ENCODE measurements around the gene TCF25. TPM values are rescaled to one million over a fixed set of nuclear protein-coding genes. Genes with fewer than 3 reads are reported as not detected.
"Not testable (repeated sequence)": the region's sequence is repeated elsewhere in the genome, so short reads cannot be mapped to it uniquely, and the experiment has no call there.

TCF25 gene
- total RNA-seq, 2 experiments from 2014 or later = 167 to 192 TPM

DNA sequence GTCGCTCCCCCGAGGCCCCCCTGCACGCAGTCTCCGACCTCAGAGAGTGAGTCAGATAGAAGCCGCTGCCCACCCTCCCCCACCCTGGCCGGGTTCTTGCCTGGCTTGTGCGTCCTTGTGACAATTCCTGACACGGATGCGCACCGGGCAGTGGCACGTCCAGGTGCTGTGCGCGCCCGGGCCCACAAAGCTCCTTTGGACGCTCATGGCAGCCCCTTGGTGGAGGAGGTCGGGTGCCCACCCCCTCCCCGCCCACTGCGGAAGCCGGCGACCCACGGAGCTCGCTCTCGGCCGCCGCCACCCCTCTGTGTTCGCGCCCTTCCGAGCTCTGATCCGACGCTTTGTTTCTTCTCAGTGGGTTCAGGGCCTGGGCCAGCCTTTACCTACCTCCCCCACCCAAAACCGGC is 49.1 kb downstream of the TCF25 start:
- Mint-ChIP-seq H3K27ac (peak overlapping the region; percentile 70), H3K4me1 (peaks cover 57% of the 10 kb centered on the region), H3K4me3 (peak overlapping the region; percentile 75), H3K9me3 (no peaks in the 10 kb centered on the region), H3K36me3 (ENCODE audit: low read depth) (no peaks in the 10 kb centered on the region), H3K27me3 (peaks cover 41% of the 10 kb centered on the region)
- POLR2A ChIA-PET = interaction anchor here (0.7 to 2.2 kb wide), 9 partner anchors 10 to 199 kb away, joined by 3 to 8 read pairs (median 3); partner anchors contain the start of gene TCF25
- CTCF ChIA-PET = interaction anchor here (1.0 to 2.2 kb wide), 2 partner anchors 12 to 62 kb away, joined by 3 to 11 read pairs; no protein-coding TSS in a partner anchor
- peak; percentile 61 for DNase-seq

DNA sequence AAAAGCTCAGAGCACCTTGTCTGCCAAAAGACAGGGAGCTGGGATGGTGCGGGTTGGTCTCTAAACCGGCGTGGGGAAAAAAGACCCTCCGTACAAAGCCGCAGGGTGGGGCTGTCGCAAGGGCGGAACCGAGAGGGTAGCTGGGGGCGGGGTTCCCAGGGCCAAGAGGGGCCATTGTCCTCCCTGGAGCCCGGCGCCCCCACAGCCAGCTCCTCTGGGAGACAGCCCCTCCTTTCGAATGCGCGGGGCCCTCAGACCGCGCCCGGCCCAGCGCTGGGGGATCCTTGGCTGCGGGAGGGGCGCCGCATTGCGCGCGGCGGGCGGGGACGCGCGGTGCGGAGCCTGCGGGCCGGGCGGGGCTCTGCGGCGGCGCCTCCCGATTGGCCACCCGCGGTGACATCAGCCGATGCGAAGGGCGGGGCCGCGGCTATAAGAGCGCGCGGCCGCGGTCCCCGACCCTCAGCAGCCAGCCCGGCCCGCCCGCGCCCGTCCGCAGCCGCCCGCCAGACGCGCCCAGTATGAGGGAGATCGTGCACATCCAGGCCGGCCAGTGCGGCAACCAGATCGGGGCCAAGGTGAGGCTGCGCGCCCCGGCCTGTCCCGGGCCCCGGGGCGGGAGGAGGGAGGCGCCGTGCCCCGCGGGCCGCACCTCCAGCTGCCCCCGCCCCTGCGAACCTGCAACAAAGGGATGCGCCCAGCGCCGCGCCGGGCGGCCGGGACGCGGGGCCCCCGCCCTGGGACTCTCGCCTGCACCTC is 49.7 kb downstream of the TCF25 start, which contains the start of gene TUBB3:
TSS of gene TUBB3 (plus strand) at position 459 of the 756 bp plus-strand sequence. CDS start at position 519, 60 bp downstream.
- no peaks in the 10 kb centered on the region for H3K36me3 Mint-ChIP-seq (ENCODE audit: low read depth)
- H3K4me1 Mint-ChIP-seq = peaks cover 52% of the 10 kb centered on the region
- no peaks in the 10 kb centered on the region for H3K9me3 Mint-ChIP-seq
- ChIA-PET POLR2A (interaction anchor here (0.7 to 2.7 kb wide), 7 partner anchors 10 to 50 kb away, joined by 3 to 14 read pairs (median 3); partner anchors contain the start of gene TCF25), CTCF (interaction anchor here (1.0 to 2.2 kb wide), 3 partner anchors 13 to 63 kb away, joined by 3 to 11 read pairs (median 3); partner anchors contain the start of gene TCF25)
- peak within 1 kb of the TSS; percentile 70 for H3K27ac Mint-ChIP-seq
- DNase-seq = peak; percentile 75
- peaks cover 43% of the 10 kb centered on the region for H3K27me3 Mint-ChIP-seq
- peak within 1 kb of the TSS; percentile 75 for H3K4me3 Mint-ChIP-seq

DNA sequence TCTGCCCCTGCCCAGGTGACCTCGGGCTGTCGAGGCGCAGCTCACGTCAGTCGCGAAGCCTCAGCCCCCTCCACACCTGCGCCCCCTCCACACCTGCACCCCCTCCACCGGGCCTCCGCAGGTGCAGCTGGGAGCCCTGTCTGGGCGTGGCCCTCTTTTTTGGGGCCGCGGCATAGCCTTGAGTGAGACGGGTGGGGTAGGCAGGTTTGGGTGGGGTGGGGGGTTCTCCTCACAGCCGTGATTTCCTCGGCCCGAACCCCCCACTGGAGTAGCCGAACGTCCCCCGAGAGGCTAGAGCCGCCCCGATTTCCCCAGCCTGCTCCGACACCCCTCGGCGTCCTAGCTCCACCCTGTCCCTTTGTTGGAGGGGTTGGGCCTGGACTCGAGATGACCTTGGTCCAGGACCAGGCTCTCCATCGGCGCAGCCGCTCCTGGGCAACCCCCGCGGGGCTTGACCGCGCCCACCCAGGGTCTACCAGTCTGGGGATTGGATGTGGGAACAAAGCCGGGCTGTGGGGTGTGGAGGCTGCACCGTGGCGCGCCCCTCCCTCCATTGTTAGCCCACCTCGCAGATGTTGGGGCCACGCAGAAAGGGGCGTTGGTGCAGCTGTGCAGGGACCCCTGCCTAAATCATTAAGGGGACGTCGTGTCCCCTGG is 50.4 kb downstream of the TCF25 start:
- H3K9me3 Mint-ChIP-seq = no peaks in the 10 kb centered on the region
- peaks cover 41% of the 10 kb centered on the region for H3K27me3 Mint-ChIP-seq
- no peak for DNase-seq
- peaks cover 46% of the 10 kb centered on the region for H3K4me1 Mint-ChIP-seq
- H3K36me3 Mint-ChIP-seq (ENCODE audit: low read depth) = no peaks in the 10 kb centered on the region
- ChIA-PET CTCF (interaction anchor here (1.0 kb wide), 1 partner anchor 51 kb away, joined by 3 read pairs; the partner anchor contains the start of gene TCF25), POLR2A (interaction anchor here (2.7 kb wide), 1 partner anchor 48 kb away, joined by 14 read pairs; no protein-coding TSS in a partner anchor)
- H3K27ac Mint-ChIP-seq = no peak overlapping the region
- H3K4me3 Mint-ChIP-seq = no peak overlapping the region

DNA sequence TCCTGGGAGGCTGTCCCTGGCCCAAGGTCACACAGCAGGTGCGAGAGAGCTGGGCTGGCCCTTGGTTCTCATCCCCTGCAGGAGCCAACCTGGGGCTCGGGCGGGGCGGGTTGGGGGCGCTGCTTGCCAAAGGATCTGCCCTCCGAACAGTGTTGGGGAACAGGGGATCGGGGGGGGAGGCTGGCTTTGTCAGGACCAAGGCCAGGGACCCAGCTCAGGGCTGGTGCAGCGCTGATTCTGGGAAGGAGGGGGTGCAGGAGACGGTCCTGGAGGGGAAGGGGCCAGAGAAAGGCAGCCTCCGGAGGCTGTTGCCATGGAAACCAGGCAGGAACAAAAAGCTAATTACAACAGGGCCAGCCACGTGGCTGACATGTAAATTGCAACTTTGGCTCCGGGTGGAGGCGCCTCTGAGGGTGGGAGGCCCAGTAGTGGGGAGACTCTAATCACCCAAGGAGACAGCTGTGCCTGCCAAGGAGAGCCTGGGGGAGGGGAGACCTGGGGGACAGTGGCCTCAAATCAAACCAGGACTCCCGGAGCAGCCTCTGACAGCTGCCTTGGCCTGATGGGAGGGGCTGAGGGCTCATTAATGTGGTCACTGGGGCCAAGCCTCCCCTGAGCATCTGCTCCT is 51.0 kb downstream of the TCF25 start:
- H3K4me3 Mint-ChIP-seq = peak overlapping the region; percentile 27
- H3K4me1 Mint-ChIP-seq = peaks cover 39% of the 10 kb centered on the region
- H3K27ac Mint-ChIP-seq = no peak overlapping the region
- H3K27me3 Mint-ChIP-seq = peaks cover 36% of the 10 kb centered on the region
- peak; percentile 45 for DNase-seq
- ChIA-PET CTCF (no interaction called here), POLR2A (interaction anchor here (1.0 to 2.7 kb wide), 2 partner anchors 48 to 51 kb away, joined by 3 to 14 read pairs; partner anchors contain the start of gene TCF25)
- no peaks in the 10 kb centered on the region for H3K9me3 Mint-ChIP-seq
- no peaks in the 10 kb centered on the region for H3K36me3 Mint-ChIP-seq (ENCODE audit: low read depth)

DNA sequence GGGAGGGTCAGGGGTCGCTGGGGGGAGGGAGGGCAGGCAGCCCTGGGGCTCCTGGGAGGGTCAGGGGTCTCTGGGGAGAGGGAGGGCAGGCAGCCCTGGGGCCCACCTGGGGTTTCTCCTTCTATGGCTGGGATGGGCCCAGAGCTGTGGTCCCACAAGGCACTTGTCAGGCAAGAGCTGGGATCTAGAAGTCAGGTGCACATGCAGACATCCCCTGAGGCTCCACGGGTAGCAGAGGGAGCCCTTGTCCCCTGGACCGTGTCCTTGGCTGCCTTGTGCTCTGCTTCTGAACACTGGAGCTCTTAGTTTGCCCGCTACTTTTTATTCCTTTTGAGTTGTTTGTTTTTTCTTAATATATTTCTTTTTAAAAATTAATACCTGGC is 51.5 kb downstream of the TCF25 start:
- Mint-ChIP-seq H3K27ac (no peak overlapping the region), H3K36me3 (ENCODE audit: low read depth) (no peaks in the 10 kb centered on the region), H3K9me3 (no peaks in the 10 kb centered on the region), H3K4me1 (peaks cover 34% of the 10 kb centered on the region), H3K27me3 (peaks cover 31% of the 10 kb centered on the region), H3K4me3 (no peak overlapping the region)
- ChIA-PET POLR2A (interaction anchor here (0.6 to 2.7 kb wide), 3 partner anchors 47 to 52 kb away, joined by 3 to 14 read pairs (median 3); partner anchors contain the start of gene TCF25), CTCF (no interaction called here)
- DNase-seq = no peak

DNA sequence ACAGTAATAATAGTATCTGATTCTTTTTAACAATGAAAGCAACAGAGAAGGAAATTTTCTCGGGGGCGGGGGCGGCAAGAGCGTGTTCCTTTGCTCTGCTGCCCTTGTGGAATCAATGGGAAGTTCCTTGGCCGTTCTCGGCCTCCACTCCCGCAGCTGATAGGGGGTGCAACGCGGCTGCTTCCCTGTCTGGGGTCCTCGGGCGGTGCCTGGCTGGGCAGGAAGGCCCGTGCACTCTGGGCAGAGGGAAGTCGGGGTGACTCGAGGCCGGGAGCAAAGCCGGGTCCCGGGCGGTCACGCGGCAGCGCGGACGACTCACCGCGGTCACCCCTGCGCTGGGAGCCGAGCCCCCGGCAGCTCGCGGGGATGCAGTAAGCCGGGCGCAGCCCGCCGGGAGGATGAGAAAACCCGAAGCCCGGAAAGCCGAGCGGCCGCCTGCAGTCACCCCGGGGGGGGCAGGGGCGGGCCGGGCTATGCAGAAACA is 52.2 kb downstream of the TCF25 start:
- peaks cover 30% of the 10 kb centered on the region for H3K4me1 Mint-ChIP-seq
- H3K36me3 Mint-ChIP-seq (ENCODE audit: low read depth) = no peaks in the 10 kb centered on the region
- POLR2A ChIA-PET = interaction anchor here (0.6 to 2.7 kb wide), 3 partner anchors 47 to 53 kb away, joined by 3 to 14 read pairs (median 3); partner anchors contain the start of gene TCF25
- H3K9me3 Mint-ChIP-seq = no peaks in the 10 kb centered on the region
- H3K27ac Mint-ChIP-seq = no peak overlapping the region
- no peak for DNase-seq
- CTCF ChIA-PET = no interaction called here
- peaks cover 25% of the 10 kb centered on the region for H3K27me3 Mint-ChIP-seq
- peak overlapping the region; percentile 46 for H3K4me3 Mint-ChIP-seq

DNA sequence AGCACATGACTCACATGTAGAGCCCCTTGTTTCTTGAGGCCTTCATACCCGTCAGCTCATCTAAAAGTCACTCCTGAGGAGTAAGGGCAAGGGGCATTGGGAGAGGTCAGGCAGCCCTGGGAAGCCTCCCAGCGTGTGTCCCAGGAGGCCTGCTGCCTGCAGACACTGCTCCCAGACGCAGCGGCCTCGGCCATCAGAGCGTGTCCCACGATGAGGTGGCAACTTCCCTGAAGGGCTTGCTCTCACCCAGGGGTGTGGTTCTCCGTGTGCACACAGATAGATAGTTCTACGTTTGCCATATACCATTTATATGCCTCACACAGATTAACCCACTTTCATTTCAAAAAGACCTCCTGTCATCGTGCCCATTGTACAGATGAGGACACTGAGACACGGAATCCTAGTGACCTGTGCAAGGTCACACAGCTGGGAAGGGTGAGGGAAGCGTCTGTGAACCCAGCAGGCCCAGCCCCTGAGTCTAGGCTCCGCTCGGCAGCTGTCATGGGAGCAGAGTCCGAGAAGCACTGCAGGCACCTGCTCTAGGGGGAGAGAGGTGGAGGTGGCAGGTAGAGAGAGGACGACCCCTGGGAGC is 58.0 kb downstream of the TCF25 start:
- no peak overlapping the region for H3K27ac Mint-ChIP-seq
- no peak overlapping the region for H3K4me3 Mint-ChIP-seq
- ChIA-PET POLR2A (no interaction called here), CTCF (no interaction called here)
- no peak for DNase-seq
- no peaks in the 10 kb centered on the region for H3K36me3 Mint-ChIP-seq (ENCODE audit: low read depth)
- H3K9me3 Mint-ChIP-seq = peaks cover 2% of the 10 kb centered on the region
- peaks cover 2% of the 10 kb centered on the region for H3K4me1 Mint-ChIP-seq
- H3K27me3 Mint-ChIP-seq = peaks cover 2% of the 10 kb centered on the region

DNA sequence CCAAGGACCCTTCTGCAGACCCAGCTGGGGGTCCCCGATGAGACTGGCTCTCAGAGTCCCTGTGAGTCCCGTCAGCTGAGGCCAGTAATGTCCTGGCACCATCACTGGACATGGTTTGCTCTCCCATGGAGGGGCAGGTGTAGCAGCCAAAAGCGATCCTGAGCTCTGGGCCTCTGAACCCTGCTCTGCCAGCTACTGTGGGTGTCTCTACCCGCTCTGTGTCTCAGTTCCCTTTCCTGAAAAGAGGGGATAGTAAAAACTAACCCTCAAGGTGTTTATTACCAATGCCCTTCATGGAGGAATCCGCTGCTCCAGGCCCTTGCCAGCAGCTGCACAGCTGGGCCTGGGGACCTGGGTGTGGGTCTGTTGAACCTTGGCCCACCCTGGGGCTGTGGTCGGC is 58.6 kb downstream of the TCF25 start:
- peaks cover 2% of the 10 kb centered on the region for H3K27me3 Mint-ChIP-seq
- no peak overlapping the region for H3K4me3 Mint-ChIP-seq
- peaks cover 2% of the 10 kb centered on the region for H3K9me3 Mint-ChIP-seq
- ChIA-PET CTCF (no interaction called here), POLR2A (interaction anchor here (1.4 kb wide), 1 partner anchor 9 kb away, joined by 3 read pairs; the partner anchor contains the start of gene TUBB3)
- no peaks in the 10 kb centered on the region for H3K4me1 Mint-ChIP-seq
- no peak overlapping the region for H3K27ac Mint-ChIP-seq
- H3K36me3 Mint-ChIP-seq (ENCODE audit: low read depth) = no peaks in the 10 kb centered on the region
- no peak for DNase-seq

DNA sequence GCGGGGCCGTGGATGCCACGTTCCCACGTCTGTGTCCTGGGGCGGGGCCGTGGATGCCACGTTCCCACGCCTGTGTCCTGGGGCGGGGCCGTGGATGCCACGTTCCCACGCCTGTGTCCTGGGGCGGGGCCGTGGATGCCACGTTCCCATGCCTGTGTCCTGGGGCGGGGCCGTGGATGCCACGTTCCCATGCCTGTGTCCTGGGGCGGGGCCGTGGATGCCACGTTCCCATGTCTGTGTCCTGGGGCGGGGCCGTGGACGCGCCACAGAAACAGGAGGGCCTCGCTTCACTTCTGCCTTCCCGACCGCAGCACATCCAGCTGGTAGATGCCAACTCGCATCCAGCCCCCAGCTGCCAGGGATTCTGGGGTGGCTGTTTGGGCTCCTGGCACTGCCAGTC is 60.6 kb downstream of the TCF25 start:
- CTCF ChIA-PET; H3K9me3 Mint-ChIP-seq; H3K4me1 Mint-ChIP-seq; H3K27me3 Mint-ChIP-seq; POLR2A ChIA-PET; H3K27ac Mint-ChIP-seq; H3K4me3 Mint-ChIP-seq; DNase-seq; H3K36me3 Mint-ChIP-seq (ENCODE audit: low read depth): not testable (repeated sequence)

DNA sequence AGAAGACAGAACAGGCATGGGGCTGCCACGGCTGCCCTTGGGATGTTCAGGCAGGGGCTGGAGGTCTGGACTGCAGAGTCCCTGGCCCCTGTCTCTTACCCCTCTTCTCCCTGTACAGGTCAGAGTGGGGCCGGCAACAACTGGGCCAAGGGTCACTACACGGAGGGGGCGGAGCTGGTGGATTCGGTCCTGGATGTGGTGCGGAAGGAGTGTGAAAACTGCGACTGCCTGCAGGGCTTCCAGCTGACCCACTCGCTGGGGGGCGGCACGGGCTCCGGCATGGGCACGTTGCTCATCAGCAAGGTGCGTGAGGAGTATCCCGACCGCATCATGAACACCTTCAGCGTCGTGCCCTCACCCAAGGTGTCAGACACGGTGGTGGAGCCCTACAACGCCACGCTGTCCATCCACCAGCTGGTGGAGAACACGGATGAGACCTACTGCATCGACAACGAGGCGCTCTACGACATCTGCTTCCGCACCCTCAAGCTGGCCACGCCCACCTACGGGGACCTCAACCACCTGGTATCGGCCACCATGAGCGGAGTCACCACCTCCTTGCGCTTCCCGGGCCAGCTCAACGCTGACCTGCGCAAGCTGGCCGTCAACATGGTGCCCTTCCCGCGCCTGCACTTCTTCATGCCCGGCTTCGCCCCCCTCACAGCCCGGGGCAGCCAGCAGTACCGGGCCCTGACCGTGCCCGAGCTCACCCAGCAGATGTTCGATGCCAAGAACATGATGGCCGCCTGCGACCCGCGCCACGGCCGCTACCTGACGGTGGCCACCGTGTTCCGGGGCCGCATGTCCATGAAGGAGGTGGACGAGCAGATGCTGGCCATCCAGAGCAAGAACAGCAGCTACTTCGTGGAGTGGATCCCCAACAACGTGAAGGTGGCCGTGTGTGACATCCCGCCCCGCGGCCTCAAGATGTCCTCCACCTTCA is 61.5 kb downstream of the TCF25 start:
- POLR2A ChIA-PET = interaction anchor here (1.3 kb wide), 1 partner anchor 12 kb away, joined by 3 read pairs; the partner anchor contains the start of gene TUBB3
- Mint-ChIP-seq H3K27me3 (no peaks in the 10 kb centered on the region), H3K4me3 (no peak overlapping the region), H3K4me1 (no peaks in the 10 kb centered on the region), H3K9me3 (peaks cover 2% of the 10 kb centered on the region), H3K36me3 (ENCODE audit: low read depth) (no peaks in the 10 kb centered on the region), H3K27ac (no peak overlapping the region)
- CTCF ChIA-PET = no interaction called here
- DNase-seq = no peak

DNA sequence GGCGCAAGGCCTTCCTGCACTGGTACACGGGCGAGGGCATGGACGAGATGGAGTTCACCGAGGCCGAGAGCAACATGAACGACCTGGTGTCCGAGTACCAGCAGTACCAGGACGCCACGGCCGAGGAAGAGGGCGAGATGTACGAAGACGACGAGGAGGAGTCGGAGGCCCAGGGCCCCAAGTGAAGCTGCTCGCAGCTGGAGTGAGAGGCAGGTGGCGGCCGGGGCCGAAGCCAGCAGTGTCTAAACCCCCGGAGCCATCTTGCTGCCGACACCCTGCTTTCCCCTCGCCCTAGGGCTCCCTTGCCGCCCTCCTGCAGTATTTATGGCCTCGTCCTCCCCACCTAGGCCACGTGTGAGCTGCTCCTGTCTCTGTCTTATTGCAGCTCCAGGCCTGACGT is 62.2 kb downstream of the TCF25 start:
- DNase-seq; H3K27ac Mint-ChIP-seq; H3K4me1 Mint-ChIP-seq; H3K9me3 Mint-ChIP-seq; H3K4me3 Mint-ChIP-seq; CTCF ChIA-PET; H3K27me3 Mint-ChIP-seq; H3K36me3 Mint-ChIP-seq (ENCODE audit: low read depth): not testable (repeated sequence)
- POLR2A ChIA-PET = interaction anchor here (1.3 kb wide), 1 partner anchor 13 kb away, joined by 3 read pairs; the partner anchor contains the start of gene TUBB3
